HG02852 (cell line): ENCODE measurements around the gene DESI2.
A peak's percentile ranks its signal among the peaks of the same experiment; 100 is the strongest.
"Not testable (repeated sequence)": the region's sequence is repeated elsewhere in the genome, so short reads cannot be mapped to it uniquely, and the experiment has no call there.

Source experiments
- ATAC-seq: cut with Tn5 transposase; IDR thresholded peaks from one replicate; pipeline ENCODE4 v1.9.1; 2021; ENCODE audit warnings: mild to moderate bottlenecking, moderate library complexity; ENCODE audit not compliant: unreplicated experiment

The DESI2 gene

GRCh38 chr1:244654108-244655038 lies 1.4 kb downstream of the DESI2 start:
- ATAC-seq, result no peak

DNA sequence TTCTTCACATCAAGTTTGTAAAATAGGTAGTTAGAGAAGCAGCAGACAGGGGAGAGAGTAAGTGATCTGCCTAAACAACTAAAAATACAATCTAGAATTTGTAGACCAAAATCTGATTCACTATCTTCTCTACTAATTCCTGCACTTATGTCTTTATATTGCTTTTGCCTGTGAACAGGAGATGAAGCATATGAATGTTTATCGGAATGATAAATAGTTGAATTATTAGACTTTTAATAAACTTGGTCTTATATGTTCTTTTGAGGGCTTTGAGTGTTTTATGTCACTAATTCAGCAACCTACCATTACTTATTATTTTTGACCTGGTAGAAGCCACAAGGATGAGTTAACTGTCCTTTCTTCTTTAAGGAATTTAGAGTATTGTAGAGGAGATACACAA lies 2.3 kb downstream of the DESI2 start:
- no peak for ATAC-seq

- ATAC-seq, result no peak
These were observed 4.5 kb downstream of the DESI2 start for GRCh38 chr1:244657421-244657820.

DNA sequence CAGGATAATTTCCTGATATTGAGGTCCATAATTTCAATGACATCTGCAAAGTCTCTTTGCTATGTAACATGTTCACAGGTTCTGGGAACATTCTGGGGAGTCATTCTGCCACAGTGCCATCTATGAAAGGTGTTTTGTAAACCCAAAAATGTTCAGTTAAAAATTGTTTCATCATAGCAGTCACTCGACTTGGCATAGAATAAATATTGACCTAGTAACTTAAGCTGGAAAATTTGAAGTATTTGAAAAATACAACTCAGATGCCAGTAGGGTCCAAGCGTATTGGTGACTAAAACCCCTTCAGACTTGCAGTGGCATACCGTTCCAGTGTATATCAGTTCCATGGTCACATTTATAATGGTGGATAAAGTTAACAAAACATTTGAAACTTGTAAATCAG lies 6.8 kb downstream of the DESI2 start:
- ATAC-seq, result no peak

GRCh38 chr1:244660595-244660994 lies 7.7 kb downstream of the DESI2 start:
- no peak for ATAC-seq

DNA sequence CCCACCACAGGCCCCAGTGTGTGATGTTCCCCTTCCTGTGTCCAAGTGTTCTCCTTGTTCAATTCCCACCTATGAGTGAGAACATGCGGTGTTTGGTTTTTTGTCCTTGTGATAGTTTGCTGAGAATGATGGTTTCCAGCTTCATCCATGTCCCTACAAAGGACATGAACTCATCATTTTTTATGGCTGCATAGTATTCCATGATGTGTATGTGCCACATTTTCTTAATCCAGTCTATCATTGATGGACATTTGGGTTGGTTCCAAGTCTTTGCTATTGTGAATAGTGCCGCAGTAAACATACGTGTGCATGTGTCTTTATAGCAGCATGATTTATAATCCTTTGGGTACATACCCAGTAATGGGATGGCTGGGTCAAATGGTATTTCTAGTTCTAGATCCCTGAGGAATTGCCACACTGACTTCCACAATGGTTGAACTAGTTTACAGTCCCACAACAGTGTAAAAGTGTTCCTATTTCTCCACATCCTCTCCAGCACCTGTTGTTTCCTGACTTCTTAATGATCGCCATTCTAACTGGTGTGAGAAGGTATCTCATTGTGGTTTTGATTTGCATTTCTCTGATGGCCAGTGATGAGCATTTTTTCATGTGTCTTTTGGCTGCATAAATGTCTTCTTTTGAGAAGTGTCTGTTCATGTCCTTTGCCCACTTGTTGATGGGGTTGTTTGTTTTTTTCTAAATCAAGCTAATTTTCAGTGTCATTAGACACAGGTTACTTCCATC lies 8.8 kb downstream of the DESI2 start:
- ATAC-seq, result not testable (repeated sequence)

DNA sequence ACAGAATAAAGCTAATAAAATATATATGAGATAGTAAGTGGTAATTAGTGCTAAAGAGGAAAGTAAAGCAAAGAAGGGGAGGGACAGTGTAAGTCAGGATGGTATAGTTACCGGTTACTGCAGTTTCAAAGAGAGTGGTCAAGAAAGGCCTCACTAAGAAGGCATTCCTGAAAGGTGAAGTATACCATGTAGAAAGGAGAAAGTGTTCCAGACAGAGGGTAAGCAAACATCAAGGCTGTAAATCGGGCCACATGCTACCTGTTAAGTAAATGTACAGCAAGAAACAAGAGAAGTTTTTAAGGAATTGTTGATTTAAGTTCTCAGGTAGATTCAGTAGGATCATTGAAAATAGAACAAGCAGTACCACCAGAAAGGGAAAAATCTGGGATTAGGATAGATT lies 9.7 kb downstream of the DESI2 start:
- no peak for ATAC-seq

DNA sequence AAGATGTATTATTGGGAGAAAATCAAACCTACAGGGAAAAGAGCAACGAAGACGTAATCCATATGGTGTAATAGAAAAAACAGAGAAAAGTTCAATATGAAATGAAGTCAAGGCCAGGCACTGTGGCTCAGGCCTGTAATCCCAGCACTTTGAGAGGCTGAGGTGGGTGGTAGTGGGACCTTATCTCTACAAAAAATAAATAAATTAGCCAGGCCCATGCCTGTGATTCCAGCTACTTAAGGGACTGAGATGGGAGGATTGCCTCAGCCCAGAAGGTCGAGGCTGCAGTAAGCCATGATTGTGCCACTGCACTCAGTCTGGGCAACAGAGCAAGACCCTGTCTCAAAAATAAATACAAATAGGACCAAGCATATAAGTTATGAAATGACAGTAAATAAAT lies 11.4 kb downstream of the DESI2 start:
- ATAC-seq, result no peak

DNA sequence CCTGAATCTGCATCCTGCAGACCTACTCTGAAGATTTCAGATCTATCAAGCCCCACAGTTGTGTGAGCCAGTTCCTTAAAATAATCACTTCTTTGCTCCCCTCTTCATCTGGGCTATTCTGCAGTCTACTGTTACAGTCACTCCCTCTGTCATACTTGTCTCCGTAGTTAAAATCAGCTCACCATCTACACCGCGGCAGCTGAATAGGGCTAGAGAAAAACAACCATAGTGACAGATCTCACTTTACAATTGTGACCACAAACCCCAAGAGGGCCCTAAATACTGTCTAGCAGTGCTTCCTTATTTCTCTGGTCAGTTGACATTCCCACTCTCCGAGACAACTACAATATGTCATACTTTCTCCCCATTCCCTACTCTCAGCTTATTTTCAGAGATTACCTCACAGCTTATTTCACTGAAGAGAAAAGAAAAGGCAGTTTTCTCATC lies 12.9 kb downstream of the DESI2 start:
- peak; percentile 90 for ATAC-seq

GRCh38 chr1:244666672-244667418 lies 13.9 kb downstream of the DESI2 start:
- not testable (repeated sequence) for ATAC-seq

DNA sequence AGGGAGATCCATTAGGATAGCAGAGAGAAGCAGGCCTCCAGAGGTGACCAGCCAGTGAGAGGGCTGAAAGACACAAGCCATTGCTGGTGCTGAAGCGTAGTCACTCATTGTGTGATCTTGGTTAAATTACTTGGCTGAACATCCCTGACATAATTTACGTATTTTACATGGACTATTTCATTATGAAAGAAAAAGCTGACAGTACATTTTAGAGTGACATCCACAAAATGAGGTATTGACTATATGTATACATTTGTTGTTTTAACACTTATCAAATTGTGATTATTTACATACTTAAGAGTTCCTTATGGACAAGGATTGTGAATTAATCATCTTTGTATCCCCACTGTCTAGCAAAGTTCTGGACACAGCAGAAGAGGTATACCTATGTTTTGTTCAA lies 14.9 kb downstream of the DESI2 start:
- no peak for ATAC-seq

DNA sequence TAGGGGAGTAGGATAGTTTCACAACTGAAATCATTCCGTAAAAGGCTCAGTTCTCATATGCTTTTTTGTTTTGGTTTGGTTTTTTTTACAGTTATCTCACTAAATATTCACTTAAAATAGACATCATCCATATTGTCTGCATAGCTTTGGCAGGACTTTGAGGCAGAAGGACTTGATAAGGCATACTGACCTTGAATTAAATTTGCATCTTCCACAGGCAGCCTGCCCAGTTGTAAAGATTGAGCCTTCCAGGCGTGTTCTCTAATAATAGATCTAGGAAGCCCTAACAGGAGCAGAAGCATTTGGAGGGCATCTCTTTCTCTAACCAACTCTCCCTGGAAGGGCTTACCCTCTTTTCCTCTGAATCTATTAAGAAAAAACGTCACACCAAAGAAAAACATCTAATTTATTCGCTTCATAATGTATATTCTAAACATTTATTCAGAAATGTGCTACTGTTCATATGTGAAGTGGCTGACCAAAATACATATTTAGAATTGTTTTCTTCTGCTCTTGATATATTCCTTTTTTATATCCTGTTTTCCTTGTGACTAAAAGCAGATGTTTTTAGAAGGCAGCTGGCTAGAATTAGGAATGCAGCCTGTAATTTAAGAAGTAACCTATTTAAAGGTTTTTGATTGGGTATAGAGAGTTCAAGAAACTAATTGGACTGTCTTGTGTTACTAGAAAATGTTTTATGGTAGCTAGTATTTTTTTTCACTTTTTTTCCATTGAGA lies 20.2 kb downstream of the DESI2 start:
- ATAC-seq, result no peak

GRCh38 chr1:244674446-244674845 lies 21.5 kb downstream of the DESI2 start:
- no peak for ATAC-seq

DNA sequence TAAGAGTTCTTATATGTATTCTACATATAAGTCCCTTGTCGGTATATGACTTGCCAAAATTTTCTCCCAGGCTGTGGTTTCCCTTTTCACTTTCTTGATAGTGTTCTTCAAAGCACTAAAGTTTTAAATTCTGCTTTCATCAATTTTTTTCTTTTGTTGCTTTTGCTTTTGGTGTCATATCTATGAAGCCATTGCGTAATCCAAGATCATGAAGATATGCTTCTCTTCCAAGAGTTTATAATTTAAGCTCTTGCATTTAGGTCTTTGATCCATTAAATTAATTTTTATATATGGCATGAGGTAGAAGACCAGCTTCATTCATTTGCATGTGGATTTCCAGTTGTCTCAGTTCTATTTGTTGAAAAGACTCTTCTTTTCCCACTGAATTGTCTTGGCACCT lies 22.2 kb downstream of the DESI2 start:
- no peak for ATAC-seq

DNA sequence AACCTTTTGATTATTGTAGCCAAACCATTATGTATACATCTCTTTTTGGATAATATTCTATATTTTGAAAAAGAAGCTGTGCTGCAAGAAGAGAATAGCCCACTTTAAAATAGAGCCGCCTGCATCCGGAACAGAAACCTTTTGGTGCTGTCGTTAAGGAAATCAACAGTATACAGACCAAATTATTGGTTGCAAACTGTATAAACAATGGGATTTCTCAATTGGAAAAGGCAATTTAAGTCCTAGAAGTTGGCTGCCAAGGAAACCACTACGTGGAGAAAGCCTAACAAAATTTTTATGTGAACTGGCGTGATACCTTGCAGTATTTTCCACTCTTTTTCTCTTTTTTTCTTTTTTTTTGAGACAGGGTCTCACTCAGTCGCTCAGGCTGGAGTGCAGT lies 25.8 kb downstream of the DESI2 start:
- ATAC-seq, result no peak

DNA sequence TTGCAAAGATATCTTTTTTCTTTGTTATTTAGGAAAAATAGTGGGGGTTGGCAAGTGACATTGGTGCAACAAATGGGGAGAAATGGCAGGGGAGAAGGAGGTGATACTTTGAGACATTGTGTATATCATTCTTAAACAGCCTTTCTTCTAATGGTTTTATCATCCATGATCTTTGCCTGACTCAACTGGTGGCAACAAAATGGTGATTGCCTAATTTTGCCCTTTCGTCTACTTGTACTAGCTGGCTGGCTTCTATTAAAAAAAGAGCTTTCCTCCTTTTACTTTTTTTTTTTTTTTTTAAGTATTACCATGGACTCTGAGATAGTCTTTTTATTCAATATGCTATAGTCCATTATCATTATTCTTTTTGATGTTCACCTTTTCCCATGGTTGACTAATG lies 27.7 kb downstream of the DESI2 start:
- ATAC-seq, result no peak

GRCh38 chr1:244682087-244682486 lies 29.2 kb downstream of the DESI2 start:
- ATAC-seq, result not testable (repeated sequence)

DNA sequence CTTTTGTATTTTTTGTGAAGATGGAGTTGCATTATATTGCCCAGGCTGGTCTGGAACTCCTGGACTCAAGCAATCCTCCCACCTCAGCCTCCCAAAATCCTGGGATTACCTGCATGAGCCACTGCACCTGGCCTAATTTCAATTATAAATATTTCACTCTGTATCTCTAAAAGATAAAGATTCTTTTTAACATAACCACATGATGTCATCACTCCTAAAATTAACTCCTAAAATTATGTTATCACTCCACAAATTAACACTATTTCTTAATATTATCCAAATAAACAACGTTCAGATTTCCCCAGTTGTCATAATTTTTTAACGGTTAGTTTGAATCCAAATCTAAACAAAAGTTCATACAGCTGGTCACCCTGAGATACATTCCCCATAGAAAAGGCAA lies 43.0 kb downstream of the DESI2 start:
- ATAC-seq, result no peak

DNA sequence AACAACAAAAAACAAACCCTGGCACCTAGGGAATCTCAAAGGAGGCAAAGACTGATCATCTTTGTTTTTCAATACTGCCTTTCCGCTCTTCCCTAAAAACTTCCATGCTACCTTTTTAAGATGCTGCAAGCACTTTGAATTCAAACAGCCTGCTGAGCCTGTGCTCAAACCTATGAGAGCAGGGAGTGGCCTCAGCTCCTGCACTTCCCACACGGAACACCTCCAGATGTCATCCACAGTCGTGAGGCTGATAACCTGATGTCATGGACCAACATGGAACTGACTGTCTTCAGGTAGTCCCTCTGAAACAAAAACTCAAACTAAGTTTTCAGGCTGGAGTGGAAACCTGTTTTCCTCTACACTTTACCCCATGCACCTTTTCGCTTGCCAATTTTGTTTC lies 46.8 kb downstream of the DESI2 start:
- no peak for ATAC-seq

GRCh38 chr1:244700808-244701207 lies 47.9 kb downstream of the DESI2 start:
- ATAC-seq, result no peak

- no peak for ATAC-seq
These were observed 49.7 kb downstream of the DESI2 start for GRCh38 chr1:244702620-244703019.
